Right lung (tissue), 5 donors: ENCODE results near the gene KCNN2. TPM values are rescaled to one million over a fixed set of nuclear protein-coding genes. Genes with fewer than 3 reads are reported as not detected.
"Not testable (repeated sequence)": the region's sequence is repeated elsewhere in the genome, so short reads cannot be mapped to it uniquely, and the experiment has no call there.

Source experiments
- DNase-seq, 2 donors: peaks; one replicate each; pipeline ENCODE4 v3.0.0-alpha.2; 2013
- polyA plus RNA-seq, 5 donors: library from polyadenylated mRNA; unstranded; fragments of 120-200 nt; gene quantifications; one replicate each; pipeline versions ENCODE4 v1.2.1 to v1.2.3, GENCODE V29; 2013; ENCODE audit warnings: inconsistent platforms in 1 of 5, low replicate concordance in 1 of 5; ENCODE audit not compliant: insufficient read length in 5 of 5, insufficient read depth in 1 of 5

The KCNN2 gene
- polyA plus RNA-seq, 5 donors, result 1.8 to 4.6 (median 3.3) TPM

DNA sequence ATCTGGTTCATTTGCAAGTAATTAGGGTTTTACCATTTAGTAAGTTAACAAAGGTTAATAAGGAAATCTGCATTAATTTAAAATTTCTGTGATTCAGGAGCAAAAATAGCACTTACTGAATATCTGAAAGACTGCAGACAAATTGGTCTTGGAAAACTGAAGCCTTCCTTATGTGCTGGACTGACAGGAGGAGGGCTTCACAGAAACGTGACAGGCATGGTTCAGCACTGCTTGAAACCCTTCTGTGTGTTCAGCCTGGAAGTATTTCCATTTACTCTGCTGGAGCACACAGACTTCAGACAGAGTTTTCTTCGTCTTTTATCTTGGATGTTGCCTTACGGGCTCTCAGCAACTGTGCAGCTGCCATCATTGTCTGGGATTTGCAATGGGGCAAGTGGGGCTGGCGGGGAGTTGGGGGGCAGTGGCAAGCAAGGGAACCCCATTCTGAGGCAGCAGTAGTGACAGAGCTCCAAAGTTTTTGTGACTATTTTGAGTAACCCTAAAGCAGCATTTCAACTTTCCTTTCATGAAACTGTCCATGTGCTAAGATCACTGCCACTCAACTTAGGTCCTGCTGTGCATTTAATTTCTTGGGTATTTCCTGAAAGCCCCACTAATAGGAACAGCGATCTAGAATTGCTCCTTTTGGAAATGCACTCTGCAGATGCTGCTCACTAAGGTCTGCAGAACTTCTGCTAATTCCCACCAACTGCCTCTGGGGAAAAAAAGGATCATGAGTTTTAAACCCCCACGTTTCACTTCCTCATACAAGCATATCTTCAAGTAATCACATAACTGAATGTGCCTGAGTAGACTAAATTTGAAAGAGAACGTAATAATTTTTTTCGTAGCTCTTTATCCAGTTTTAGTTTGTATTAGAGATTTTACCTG is 56.6 kb downstream of the KCNN2 start:
- DNase-seq, result no peak

DNA sequence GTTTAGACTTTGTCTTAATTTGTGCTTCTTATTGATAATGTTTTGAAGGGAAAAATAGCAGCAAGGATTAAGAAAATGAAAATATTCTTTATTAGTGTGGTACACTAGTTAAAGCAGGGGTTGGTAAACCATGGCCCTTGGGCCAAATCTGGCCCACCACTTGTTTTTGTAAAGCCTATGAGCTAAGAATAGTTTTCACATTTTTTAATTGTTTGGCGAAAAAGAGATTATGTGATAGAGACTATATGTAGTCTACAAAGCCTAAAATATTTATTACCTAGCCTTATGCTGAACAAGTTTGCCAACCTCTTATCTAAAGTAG is 57.2 kb downstream of the KCNN2 start:
- no peak for DNase-seq

DNA sequence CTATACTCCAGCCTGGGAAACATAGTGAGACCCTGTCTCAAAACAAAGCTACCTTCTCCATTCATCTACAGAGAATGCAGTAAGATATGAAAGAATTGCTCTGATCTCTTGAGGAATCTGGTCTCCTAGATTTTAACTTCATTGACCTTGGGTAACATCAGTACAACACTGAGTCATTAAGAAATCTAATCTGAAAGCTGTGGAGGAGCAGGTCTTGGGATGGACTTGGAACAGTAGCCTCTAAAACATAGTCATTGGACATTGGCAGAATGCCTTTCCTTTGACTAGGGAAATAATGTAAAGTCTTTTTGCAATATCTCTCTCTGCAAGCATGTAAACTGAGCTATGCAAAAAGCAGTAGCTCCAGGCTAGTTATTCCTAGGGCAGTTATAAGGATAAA is 58.1 kb downstream of the KCNN2 start:
- DNase-seq, result no peak

DNA sequence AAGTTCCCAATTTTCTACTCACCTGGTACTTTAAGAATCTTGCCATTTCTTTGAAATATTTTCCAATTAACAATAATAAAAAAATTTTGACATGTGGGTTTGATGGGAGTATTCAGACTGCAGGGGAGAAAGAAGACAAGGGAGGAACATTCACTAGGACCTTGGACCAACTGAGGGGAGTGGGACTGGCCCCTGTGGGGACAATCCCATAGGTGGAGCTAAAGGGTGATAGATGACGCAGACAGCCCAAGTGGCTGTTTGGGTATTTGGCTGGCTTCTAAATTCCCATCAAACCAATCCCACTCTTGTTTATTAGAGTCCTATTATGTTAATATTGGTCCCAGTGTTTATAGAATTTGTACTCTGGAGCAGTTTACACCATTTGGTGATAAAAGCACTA is 65.3 kb downstream of the KCNN2 start:
- no peak for DNase-seq

DNA sequence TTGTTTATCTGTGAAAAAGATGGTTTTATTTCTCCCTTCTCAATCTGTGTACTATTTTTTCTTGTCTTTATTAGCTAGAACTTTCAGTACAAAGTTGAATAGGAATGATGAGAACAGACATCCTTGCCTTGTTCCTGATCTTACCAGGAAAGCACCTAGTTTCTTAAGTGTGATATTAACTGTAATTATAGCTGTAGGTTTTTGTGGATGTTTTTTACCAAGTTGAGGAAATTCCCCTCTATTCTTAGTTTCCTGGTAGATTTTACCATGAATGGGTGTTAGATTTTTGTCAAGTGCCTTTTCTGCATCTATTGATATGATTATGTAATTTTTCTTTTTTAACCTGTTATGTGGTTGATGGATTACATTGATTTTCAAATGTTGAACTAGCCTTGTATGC is 68.7 kb downstream of the KCNN2 start:
- no peak for DNase-seq

DNA sequence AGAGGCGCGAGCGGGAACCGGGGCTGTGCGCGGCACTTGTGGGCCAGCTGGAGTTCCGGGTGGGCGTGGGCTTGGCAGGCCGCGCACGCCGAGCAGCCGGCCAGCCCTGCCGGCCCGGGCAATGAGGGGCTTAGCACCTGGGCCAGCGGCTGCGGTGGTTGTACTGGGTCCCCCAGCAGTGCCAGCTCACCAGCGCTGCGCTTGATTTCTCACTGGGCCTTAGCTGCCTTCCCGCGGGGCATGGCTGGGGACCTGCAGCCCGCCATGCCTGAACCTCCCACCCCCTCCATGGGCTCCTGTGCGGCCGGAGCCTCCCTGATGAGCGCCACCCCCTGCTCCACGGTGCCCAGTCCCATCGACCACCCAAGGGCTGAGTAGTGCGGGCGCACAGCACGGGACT is 70.8 kb downstream of the KCNN2 start:
- DNase-seq, result not testable (repeated sequence)

DNA sequence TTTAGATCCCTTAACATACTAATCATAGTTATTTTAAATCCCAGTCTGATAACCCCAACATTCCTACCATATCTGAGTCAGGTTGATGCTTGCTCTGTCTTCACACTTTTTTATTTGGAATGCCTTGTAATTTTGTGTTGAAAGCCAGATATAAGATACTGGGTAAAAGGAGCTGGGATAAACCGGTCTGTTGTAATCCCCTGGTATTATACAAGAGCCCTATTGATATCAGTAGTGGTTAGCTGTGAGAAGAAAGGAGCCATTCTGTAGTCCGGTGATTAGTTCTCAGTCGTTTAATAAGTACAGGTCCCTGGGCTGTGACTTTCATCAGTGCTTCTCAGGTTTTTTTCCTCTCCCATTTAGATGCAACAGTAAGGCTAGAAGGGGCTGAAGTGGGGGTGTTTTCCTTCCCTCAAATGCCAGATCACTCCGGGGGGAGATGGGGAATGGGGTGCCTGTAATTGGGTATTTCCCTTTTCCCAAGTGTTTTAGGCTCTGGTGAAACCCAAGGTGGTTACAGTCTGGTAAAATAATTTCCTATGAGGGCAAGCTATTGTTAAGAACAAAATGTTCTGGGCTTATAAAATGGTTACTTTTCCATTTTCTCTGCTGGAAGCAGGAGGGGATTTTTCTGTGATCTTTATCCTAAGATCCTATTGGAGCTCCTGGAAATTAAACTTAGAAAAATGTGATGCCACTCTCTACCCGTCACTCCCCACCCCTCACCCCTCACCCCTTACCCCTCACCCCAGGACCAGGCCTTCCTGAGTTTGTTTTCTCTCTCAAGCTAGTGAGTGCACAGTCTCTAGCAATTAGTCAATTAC is 72.7 kb downstream of the KCNN2 start:
- DNase-seq, result no peak

DNA sequence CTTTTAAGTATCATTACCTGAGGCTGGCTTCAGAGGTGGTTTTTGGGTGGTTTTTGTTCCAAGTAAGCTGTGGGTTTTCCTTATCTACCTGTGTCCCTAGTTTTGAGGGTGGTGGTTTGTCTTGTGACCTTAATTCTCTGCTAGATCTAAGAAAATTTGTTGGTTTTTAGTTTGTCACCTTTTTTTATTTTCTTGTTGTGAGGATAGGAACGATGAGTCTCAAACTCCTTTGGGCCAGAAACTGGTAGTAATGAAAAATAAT is 73.3 kb downstream of the KCNN2 start:
- DNase-seq, result no peak

DNA sequence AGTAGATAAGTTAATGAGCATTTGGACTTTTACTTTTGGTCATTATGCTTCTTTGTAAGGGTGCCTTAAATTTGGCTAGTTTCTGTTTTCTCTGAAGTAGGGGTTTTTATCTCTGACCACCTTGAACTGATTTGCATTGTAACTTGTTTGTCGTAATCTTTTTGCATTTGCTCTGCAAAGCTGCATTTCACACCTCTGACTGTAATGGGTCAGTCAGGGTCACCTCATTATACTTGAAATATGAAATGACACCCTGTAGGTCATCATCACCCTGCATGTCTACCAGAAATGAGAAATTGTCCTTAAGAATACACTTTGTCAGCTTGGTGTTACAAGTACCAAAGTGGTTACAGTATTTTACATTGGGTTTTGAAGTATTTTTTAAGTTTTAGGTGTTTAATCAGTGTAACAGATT is 74.0 kb downstream of the KCNN2 start:
- no peak for DNase-seq

DNA sequence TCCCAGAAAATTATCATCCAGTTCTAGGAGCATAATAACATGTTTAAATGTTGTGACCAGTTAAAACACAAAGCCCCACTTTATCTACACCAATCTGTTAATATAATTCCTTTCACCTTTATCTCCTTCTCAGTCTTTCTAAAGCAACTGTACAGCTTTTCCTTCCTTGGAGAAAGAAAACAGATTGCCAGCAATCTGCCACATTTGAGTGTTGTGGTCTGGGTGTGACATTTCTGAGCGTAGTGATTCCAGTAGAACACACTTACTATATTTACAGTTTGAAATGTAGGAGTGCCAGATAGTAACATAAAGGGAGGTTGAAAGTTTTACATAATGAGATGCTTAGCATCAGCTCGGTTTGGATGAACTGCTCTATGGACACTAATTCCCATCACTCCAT is 76.1 kb downstream of the KCNN2 start:
- no peak for DNase-seq

DNA sequence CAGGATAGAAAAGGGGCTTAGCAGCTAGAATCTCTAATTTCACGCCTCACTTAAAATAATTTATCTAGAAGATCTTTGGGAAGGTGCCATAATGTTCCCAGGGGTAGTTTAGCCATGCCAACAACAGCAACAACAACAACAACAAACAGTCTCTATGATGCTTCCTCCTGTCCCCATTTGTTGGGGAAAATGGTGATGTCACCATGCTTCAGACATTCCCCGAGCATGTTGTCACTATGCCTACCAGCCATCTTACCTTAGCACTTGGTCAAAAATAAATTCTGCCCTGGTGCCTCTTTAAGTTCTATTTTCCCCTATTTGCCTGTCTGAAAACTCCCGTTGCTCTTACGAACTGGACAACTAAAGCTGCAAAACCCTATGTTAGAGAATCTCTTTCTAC is 76.6 kb downstream of the KCNN2 start:
- DNase-seq, result no peak

DNA sequence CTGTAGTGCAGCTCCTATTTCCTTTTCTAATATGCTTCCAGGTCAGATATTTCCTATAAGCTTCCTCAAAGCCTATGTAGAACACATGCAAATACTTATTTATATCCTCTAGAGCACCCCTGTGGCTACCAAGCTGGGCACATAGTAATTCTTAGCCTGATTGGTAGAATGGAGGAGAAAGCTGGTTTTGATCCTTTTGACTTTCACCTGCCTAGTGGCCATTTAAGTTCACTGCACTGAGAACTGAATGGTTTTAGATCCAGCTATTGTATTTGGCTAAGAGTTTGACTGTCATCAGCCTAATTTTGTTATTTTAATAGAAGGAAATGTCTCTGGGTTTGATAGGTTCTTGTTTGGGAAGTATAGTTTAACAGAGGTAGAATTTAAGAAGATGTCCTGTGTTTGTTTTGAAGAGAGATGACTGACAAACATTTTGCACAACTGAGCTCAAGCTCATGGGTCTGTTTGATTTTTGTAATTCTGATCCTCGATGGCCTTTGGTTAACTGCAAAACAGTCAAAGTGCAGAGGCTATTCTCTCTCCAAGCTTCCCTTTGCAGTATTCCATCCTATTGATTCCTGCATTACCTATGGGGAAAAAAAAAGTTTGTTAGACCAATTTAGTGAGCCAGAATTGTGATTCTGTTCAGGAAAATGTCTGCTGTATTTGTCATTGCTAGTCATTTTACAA is 85.4 kb downstream of the KCNN2 start:
- no peak for DNase-seq

DNA sequence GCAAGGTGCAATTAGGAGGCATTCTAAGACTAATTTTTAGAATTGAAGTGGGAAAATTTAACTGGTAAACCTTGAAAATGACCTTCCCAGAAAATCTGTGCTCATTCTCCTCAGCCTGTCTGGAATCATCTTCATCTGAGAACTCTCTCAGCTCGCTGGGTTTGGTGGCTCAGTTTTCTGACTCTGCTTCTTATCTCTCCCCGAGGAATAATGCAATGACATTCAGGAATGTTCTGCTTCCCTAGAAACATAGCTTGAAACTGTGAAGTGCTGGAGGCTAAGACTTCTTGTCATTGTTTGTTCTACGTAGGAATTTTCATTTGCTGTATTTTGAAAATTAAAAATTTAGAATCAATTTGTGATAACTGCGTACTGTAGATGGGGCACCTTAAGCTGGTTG is 86.6 kb downstream of the KCNN2 start:
- no peak for DNase-seq

DNA sequence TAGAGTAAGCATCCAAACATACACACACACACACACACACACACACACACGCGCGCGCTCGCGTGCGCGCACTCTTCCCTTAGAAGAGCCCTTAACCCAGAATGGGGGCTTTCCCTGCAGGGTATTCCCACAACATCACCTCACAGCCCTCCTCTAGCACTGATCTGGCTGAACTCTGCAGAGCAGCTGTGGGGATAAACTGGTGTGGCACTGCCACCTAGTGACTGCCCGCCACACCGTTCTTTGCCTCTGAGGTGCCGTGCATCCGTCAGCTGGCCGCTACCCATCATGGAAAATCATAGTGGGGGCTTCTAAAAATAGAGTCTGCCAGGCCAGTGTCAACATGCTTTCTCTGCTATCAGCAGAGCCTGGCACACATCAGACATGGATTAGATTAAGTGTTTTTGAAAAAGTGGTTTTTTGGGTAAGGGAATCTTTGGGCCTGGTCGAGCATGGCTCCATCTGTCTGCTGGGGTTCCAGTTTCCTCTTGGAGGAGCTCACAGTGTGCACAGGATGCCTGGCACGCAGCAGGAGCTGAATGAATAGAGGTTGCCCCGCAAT is 88.1 kb downstream of the KCNN2 start:
- DNase-seq, result peak; percentile 54 to 62

DNA sequence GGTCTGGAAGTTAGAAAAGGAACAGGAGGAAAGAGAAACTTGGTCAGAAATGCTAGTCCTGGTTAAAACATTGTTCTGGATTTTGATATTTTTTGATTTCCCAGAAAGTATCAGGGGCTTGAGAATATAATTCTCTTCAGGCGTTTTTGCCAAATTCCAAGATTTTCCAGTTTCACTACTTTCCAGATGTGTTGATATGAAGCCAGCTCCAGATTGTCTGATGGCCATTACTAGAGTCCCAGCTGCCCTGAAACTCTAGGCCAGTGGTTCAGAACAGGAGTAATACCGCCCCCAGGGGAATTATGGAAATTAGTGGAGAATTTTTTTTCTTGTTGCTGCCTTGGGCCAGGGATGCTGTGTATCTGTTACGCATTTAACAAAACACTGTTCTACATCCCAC is 88.6 kb downstream of the KCNN2 start:
- DNase-seq, result no peak

DNA sequence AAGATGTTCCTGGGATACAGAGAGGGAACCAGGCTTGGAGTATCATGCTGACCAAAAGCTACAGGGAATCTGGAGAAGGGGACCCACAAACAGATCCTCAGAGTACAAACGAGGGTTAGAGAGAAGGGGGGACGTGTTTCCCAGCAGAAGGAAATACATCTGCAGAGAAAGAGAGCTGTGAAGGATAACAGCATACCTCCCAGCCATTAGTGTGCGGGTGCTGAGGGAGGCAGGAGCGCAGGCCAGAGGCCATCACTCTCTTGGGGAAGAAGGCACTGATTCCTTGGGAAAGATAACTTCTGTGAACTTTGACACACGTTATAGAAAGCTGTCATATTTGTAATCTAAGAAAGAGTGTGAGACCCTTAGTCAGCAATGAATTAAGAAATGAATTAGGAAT is 96.9 kb downstream of the KCNN2 start:
- no peak for DNase-seq

DNA sequence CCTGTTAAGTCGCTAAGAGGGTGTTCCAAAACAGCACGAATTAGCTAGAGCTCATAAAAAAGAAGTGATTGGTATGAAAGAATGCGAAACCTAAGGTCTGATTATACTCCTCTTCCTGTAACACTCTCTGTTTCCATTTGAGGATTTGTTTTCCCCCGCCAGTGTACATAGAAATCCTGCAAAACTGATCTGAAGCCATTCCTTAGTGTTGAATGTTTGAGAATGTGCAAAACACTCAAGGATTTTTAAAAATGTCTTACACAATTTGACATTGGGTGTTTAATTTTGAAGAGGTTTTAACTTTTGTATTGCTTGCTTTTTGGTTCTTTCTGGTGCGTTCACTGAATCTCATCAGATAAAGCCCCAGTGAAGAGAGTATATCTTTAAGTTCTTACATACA is 105.3 kb downstream of the KCNN2 start:
- no peak for DNase-seq

DNA sequence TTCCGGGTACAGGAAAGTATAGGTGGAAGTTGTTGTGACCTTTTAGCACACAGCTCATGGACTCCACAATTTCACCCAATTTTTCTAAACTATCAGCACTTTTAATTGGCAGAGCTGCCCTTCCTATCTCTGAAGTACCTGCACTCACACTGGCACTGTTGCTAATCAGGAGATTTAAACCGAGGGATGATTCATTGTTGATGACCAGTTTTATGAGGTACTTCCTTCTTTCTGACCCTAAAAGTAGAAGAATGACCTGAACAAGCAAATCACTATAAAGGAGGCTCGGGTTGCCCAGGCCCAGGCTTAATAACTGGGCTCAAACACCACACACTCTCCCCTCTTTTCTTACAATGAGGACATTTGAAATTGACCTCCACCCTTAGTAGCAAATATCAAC is 105.9 kb downstream of the KCNN2 start:
- no peak for DNase-seq

DNA sequence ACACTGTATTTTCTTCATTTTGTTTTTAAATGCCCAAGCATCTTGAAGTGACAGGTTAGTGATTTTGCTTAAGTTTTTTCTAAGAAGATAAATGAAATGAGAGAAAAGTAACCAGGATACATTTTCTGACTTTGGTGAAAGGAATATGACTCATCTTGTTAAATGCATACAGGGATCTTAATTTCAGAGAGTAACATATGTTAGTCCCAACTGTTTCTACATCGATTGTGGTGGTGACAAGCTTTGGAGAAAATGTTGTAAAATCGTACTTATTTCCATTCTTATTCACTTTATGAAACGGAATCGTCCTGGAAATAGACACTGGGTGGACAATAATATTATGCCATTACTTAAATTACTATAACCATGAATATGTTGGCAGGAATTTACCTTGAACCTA is 107.5 kb downstream of the KCNN2 start:
- no peak for DNase-seq

DNA sequence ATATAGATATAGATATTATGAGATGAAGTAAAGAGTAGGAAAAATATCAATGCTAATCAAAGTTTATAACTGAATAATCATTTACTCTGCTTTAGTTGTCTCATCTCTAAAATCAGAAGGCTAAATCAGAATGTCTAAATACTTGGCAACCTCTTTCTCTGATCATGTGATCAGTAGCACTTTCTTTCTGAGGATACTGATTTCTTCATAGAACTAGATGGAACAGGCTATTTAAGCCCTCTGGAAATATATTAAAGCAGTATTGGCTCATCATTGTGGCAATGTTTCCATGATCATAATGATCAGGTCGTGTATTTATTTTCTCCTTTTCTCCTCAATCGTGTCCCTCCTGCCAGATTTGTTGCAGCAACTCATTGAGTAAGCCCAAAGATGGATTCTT is 109.7 kb downstream of the KCNN2 start:
- no peak for DNase-seq

DNA sequence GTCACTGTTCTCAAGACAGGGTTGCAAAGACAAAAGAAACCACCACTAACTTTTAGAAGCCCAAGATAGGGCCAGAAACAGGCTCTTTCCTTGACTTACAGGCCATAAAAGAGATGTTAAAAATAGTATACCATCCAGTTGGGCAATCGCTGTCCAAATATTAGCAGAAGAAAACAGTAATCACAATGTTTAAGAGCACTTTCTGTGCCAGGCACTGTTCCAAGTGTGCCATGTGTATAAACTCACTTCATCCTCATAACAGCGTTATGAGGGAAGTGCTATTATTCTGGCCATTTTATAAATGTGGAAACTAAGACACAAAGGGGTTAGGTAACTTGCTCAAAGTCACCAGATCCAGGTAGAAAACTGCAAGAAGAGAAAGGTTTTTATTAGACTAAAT is 111.7 kb downstream of the KCNN2 start:
- peak; percentile 71 to 72 for DNase-seq

DNA sequence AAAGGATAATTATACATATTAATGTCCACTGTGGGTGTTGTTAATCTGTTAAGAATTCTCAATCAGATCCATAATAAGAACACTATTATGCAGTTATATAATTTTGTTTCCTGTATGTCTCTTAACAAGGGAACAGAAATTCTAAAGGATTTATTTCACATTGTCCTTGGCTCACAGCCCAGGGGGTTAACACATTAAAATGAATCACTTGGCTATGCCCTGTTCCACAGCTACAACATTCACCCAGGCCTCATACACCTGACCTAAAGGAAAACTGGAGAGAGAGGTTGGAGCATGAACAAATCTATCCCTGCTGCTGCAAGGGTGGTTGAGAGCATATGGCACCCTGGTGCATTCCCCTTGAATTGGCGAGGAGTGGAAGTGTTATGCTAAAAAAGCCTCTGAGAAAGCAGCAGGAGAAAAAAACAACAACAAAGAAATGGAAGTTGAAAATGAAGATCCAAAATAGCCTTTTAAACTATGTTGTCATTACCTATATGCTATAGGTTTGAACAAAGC is 116.0 kb downstream of the KCNN2 start:
- no peak for DNase-seq
